ENCODE data around the gene BID. TPM values are rescaled to one million over a fixed set of nuclear protein-coding genes. Genes with fewer than 3 reads are reported as not detected.
A peak's percentile ranks its signal among the peaks of the same experiment; 100 is the strongest.
"Not testable (repeated sequence)": the region's sequence is repeated elsewhere in the genome, so short reads cannot be mapped to it uniquely, and the experiment has no call there.

BID gene
- total RNA-seq, 2 donors from 2014 or later = 26.5 to 33.2 TPM

DNA sequence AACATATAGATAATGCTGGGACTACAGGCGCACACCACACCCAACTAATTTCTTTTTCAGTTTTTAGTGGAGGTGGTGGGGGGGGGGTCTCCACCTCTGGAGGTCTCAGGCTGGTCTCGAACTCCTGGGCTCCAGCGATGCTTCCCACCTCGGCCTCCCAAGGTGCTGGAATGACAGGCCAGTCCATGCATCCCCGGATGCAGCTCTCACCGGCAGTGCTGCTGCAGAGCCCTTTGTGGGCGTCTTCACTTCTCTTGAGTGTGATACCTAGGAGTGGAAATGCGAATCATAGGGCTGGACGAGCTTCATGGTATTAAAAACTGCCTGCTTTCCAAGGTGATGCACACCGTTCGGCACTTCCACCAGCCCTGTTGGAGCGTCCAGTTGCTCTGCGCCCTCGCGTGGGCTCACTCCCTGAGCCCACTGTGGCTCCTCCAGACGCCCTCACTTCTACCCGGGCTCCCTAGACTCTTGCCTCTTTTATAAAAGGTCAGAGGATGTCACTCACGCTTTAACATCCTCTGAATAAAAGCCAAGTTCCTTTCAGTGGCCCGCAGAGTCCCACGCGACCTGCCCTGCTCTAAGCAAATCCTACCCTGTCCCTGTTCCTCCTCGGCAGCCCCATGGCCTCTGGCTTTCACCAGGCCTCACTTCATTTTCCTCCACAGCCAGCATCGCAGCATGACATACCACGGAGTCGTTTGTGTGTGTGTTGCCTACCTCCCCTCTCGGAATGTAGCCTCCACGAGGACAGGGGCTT lies 837 bp upstream of the BID start:
- DNase-seq (no peak), ATAC-seq (no peak)
- intact Hi-C loops (cut with DNase I, micrococcal nuclease) = no loop called here

DNA sequence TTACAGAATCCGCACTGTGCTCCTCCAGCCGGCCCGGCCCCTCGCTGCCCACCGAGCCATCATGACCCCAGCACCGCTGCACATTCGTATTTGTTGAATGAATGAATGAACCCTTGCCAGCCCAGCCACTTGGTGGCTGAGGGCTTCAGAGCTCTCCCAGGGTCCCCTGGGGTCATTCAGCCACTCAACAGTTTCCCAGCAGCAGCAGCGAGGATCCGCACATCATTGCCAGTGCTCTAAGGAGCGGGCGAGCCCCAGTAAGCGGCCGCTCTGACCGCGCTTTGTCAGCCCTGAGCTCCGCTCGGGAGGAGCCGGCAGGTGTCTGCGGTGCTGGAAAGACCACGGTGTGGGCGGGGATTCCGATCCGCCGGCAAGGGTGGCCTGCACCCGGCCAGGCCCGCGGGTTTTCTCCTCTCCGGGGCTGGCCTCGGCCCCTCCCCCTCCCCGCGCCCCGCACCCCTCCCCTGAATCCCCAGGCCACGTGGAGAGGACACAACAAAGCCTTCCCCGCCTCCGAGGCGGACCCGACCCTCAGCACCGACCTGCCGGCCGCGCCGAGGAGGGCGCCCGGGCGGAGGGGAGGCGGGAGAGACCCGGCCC lies 563 bp downstream of the BID start:
- peak; percentile 60 for ATAC-seq
- intact Hi-C loops (cut with DNase I, micrococcal nuclease) = no loop called here
- peak in 1 of 2 donors; percentile 72 for DNase-seq

DNA sequence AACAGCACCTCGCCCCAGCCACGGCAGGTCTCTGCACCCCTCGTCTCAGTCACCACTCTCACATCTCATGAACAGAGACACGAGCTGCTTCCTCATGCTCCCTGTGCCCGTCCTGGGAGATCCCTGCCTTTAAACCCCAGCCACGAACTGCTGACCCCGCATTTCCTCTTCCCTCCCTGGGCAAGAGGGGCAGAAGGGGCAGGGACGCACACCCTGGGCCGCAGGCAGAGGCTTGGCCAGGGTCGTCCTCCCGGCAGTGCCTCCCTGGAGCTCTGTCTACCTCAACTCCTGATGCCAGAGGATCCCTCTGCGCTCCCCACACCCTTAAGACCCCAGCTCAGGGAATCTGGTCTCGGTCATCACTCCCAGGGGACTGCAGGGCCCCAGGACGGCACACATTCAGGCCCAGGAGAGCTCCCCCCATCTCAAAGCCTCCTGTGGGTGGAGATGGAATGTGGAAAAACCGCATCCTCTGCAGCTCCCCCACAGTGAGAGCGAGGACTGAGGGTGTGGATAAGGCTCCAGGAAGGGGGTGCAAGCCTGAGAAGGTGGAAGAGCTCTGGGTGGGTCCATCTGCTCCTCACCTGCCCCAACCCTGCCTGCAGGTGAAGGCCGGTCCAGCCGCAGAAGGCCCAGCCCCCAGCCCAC lies 1.2 kb downstream of the BID start:
- ATAC-seq (no peak), DNase-seq (no peak)
- intact Hi-C loops (cut with DNase I, micrococcal nuclease) = no loop called here

DNA sequence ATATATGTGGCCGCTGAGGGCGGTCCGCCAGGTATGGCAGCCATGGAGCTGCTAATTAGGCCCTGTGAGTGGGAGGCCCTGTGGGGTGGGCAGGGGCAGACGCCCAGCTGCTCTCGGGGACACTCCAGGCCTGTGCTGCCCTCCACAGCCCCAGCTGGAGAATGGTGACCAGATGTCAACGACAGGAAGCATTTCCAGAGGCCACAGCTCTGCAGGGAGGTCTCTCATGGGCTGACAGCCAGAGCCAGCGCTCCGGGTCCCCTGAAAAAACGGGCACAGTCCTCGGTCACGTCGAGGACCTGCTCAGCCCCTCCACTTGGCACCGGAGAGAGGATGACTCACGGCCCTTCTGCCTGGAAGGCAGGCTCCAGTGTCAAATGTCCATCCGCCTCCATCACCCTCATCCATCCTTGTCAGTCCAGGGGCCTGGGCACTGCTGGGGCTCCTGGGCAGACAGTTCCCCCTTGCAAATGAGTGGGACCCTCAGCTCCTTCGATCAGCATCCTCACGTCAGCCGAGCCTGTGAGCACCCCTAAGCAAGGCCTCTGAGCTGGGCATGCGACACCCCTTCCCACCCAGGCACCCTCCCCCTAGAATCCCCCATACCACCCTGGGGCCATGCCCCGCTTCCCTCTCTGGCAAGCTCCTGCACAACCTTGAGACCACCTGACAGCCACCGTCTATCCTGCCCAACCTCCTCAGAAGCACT lies 1.9 kb downstream of the BID start:
- intact Hi-C loops (cut with DNase I, micrococcal nuclease) = no loop called here
- ATAC-seq = no peak

DNA sequence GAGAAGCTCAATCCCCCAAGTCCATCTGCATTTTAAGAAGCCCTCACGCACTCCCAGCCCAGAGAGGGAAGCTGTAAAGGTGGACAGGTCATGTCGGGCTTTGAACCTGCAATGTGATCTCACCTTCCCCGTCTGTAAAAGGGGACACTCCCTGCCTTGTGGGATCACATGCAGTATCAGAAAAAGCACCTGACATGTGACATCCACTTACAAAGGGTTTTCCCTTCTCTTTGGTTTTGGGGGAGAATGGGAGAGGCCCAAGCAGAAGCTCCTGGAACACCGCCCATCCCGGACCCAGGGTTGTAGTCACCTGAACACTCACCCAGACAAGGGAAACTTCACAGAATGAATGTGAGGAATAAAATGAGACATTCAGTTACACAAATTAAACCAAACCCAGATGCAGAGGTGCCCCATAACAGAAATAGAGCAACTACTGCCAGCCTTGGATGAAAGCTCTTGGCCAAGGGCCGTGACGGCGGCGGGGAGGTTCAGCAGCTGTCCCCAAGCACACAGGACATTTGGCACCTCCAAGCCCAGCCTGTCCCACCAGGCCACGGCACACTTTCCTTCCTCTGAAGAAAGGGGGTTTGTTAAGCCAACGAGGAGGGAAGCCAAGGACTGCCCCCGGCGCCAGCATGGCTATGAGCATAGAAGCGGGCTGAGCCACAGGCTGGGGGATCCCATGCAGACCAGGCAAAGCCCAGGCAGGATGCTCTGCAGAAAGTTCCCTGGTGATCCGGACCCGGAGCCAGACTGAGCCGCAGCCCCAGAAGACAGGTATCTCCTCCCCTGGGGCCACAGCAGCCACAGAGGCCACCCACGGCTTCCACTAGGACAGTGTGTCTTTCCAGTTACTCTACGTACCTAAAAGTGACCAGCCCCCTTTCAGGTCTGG lies 3.8 kb downstream of the BID start:
- ATAC-seq (no peak), DNase-seq (no peak)
- intact Hi-C loops (cut with DNase I, micrococcal nuclease) = no loop called here

More for the DNA sequence above, 1.9 kb downstream of the BID start:
- DNase-seq = no peak

DNA sequence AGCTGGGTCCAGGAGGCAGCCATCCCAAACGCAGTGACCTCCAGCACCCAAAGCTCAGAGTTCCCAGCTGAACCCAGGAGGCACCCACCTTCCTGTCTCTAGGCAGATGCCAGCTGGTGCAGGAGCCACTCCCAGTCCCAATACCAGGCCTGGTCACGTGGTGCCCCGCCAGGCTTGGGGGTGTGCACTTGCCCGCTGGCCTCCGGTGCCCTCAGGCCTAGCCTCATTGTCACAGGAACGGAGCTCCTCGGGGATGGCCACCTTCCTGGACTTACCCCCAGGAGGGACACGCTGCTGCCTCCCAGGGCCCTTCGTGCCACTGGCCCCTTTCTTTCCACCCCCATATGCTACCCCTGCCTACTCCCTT lies 4.6 kb downstream of the BID start:
- intact Hi-C loops (cut with DNase I, micrococcal nuclease) = no loop called here
- ATAC-seq = peak; percentile 75
- DNase-seq = peak; percentile 71 to 76

DNA sequence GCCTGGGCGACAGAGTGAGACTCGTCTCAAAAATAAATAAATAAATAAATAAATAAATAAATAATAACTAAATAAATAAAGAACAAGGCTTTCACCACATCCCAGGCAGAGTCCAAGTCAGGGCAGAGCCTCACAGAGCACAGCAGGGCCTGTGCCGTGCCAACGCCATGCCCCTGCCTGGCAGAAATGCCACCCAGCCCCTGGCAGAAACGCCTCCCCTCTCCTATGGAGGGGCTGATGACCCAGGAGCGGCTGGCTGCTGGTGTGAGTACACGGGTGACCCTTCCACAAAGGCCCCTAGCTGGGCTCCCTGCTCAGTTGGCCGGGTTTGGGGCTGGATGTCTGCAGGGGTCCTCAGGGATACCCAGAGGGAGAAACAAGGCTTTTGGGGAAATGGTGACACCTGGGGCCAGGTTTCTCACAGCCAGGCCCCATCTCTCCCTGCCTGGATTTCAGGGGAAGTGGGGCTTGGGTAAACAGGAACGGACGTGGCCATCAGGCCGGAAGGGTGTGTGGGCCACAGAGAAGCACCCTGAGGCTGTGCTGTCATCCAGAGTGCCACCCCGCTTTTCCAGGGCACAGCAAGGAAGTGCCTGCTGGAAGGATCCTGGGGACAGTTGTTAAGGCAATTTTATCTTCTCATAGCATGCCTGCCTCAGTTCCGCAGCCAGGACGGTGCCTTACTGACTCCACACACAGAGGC lies 5.1 kb downstream of the BID start:
- ATAC-seq (no peak), DNase-seq (peak in 1 of 2 donors; percentile 15)
- intact Hi-C loops (cut with DNase I, micrococcal nuclease) = no loop called here

DNA sequence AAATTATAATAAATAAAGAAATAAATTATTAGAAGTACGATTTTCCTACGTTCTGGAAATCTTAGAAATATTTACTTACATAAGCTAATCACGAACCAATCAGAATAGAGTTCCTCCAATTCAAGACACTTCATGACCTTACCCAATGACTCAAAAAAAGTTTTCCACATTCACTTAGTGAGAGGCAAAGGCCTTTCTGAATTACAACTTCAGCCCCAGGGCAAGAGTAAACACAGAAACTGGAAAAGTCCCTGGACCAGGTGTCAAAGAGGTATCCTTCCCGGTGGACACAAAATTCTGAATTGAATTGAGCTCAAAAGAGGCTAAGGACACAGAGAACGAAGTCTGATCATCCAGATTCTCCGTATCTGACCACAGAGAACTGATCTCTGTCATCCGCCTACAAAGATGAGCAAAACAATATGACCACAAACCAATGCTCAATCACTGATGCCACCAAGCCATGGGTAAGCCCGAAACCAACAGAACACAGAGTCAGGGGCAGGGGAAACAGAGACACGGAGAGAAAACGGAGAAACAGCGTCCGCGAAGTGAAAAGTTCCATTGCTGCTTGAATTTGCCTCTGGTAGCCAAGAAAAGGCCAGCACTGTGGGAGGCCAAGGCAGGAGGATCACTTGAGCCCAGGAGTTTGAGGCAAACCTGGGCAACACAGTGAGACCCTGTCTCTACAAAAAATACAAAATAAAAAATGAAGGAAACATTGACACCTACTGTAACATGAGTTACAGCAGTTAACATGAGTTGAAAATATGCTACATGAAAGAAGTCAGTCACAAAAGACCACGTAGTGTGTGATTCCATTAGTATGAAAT lies 6.8 kb downstream of the BID start:
- ATAC-seq (no peak), DNase-seq (no peak)
- intact Hi-C loops (cut with DNase I, micrococcal nuclease) = no loop called here

DNA sequence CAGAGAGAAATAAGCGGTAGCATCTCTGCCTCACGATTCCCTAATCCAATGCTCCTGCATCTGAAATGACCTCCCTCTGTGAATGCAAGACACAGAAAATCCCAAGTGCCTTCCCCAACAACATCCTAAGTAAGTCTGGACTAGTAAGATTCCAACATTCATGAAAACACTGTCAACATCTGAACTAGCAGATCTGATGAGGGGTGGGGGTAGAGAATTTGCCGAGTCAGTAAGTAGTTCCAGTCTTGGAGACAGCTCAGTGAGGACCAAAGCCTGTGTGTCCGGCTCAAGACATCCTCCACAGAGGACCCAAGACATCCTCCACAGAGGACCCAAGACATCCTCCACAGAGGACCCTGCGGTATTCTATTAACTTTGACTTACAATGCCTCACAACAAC lies 9.4 kb downstream of the BID start:
- intact Hi-C loops (cut with DNase I, micrococcal nuclease); DNase-seq; ATAC-seq: not testable (repeated sequence)

DNA sequence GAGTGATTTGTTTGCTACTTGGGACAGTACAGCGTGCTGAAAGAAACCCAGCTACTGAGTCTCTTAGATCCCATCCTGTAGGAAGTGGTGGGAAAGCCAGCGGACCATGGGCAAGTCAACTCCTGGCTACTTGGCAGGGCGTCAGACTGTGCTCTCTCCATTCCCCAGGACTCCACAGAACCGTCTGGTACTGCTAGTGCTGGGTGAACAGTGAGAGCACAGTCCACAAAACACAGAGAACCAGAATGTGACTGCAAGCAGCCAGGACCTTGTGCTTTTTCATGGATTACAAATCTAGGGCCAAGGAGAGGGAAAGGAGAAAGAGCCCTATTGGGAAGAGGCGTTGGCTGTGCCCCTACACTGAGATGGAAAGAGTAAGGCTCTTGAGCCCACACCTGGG lies 10.2 kb downstream of the BID start:
- DNase-seq (no peak), ATAC-seq (no peak)
- intact Hi-C loops (cut with DNase I, micrococcal nuclease) = no loop called here

DNA sequence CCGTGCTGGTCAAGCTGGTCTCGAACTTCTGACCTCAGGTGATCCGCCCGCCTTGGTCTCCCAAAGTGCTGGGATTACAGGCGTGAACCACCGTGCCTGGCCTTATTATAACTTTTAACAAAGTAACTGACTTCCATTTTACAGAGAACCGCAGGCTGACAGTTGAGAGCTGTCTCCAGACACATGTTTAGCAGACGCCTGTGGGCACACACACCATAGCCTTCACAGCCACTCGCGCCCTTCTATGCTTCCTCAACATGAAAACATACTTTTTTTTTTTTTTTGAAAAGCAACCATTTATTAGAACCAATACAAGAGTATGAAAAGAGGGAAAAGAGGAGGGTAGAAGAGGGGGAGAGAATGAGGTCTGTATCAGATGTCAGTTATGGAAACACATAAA lies 10.8 kb downstream of the BID start:
- DNase-seq; ATAC-seq; intact Hi-C loops (cut with DNase I, micrococcal nuclease): not testable (repeated sequence)

DNA sequence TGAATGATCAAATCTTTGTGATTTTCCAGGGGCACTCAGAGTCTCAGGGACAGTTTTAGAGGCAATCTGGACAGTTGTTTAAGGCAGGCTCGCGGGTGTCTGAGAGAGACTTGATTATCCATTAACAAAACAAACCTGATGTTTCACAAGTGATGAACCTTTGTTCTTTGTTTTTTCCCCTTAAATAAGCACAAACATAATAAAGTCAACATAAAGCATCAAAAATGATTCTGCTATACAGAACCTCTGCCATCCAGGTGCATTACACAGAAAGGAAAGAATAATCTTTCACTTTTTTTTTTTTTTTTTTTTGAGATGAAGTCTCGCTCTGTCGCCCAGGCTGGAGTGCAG lies 13.2 kb downstream of the BID start:
- intact Hi-C loops (cut with DNase I, micrococcal nuclease) = no loop called here
- ATAC-seq = no peak
- DNase-seq = no peak

DNA sequence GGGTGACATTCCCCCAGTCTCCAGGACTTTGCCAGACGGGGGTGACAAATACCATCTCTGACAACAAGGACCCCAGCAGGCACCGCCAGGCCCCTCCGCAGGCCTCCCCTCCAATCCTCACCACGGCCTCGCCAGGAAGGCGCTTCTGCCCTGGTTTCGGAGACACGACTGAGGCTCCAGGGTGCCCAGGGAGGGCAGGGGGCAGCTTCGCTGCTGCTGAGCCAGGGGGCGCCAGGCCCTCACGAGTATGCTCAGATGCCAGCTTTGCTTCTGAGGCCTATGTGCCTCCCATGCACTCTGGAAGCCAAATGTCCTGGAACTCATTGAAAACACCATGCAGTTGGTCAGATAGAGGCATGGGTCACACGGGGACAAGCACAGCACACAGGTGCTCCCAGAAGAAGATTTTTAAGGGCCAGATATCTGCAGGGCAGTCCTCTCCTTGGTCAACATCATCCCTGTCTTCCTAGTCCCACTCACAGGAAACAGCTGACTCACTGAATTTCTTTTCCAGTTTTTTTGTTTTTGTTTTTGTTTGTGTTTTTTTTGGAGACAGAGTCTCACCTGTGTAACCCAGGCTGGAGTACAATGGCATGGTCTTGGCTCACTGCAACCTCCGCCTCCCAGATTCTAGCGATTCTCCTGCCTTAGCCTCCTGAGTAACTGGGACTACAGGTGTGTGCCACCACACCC lies 19.9 kb downstream of the BID start:
- no peak for DNase-seq
- ATAC-seq = peak; percentile 29
- intact Hi-C loops (cut with DNase I, micrococcal nuclease) = no loop called here

DNA sequence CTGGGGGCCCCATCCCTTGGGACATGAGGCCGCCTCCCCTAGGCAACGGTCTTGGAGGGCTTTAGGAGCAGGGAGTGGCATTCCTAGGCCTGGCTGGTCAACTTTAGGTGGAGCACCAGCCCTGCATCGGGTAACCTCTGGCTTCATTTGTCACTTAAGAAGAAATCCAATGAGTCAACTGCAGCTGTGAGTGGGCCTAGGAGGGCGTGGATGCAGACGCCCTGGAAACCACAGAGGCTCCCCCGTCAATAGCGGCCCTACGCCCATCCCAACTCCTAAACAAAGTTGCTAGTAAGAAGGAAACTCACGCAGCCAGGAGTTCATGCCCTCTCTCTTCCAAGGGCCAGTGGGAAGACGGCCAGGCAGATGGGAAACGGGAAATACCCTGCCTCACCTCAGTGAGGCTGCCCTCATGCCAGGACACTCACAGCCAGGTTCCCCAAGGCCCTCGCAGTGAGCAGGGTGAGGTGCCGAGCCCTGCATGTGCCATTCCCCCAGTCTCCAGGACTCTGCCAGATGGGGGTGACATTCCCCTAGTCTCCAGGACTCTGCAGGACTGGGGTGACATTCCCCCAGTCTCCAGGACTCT lies 20.8 kb downstream of the BID start:
- DNase-seq (no peak), ATAC-seq (no peak)
- intact Hi-C loops (cut with DNase I, micrococcal nuclease) = no loop called here

DNA sequence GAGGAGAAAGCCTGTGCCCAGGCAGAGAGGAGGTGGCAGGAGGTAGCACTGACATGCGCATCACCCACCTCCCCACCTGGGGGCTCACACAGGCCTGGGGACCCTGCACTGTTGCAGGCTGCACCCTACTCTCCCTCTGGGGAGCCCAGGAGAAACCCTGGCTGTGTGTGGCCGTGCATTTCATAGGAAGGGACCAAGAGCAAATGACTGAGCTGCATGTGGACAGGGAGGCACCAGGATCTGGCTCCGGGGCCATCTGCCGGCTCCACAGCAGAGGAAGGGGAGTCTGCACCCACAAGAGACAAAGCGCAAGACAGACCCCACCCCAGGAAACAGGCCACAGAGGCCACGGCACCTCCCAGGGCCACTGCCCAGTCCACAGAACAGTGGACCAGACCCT lies 22.7 kb downstream of the BID start:
- DNase-seq (no peak), ATAC-seq (no peak)
- intact Hi-C loops (cut with DNase I, micrococcal nuclease) = no loop called here

DNA sequence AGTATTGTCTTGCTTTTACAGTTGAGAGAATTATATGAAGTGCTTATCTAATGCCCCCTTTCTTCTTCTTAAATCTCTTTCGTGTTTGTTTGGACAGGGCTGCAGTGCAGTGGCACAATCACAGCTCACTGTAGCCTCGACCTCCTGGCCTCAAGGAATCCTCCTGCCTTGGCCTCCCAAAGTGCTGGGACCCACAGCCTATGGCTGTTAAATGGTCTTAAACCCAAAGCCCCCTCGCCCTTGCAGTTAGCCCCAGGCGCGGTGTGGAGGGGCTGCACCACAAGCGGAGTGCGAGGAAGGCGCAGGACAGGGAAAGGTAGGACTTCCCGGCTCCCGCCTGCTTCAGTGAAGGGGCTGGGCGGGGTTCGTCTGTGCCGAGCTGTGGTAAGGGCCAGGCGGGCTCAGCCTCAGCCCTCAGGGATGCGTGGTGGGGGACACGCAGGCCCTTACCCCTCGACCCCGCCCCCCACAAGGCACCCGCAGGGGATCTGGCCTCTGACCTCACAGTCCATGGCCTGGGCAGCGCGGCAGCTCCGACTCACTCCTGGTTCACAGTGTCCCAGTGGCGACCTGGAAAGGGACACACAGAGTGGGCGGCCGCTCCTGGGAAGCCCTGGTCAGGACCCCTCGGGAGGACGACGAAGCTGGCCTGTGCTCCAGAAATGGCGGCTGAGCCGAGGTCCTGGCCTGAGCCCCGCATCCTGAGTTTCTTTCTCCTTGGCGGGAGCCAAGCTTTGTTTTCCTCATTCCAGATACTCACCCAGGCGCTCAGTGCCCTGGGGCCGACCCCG lies 24.5 kb downstream of the BID start:
- ATAC-seq (no peak), DNase-seq (no peak)
- intact Hi-C loops (cut with DNase I, micrococcal nuclease) = no loop called here
